Sigmoid colon (tissue), 7 donors: ENCODE results near the gene SEC61G. TPM values are rescaled to one million over a fixed set of nuclear protein-coding genes. Genes with fewer than 3 reads are reported as not detected.
A peak's percentile ranks its signal among the peaks of the same experiment; 100 is the strongest.

ENCODE experiments used
- DNase-seq: peaks from one replicate; pipeline ENCODE4 v3.0.0-alpha.2; 2019
- H3K27ac ChIP-seq, 4 donors: fragments of 200-600 bp; sonication (generic); one replicate each; pipeline ENCODE4 v1.5.1; 2016 to 2019; ENCODE audit warnings: mild to moderate bottlenecking in 1 of 4
- H3K27me3 ChIP-seq, 3 donors: fragments of 200-600 bp; sonication (generic); one replicate each; pipeline ENCODE4 v1.5.1; 2019; ENCODE audit warnings: mild to moderate bottlenecking in 1 of 3
- H3K36me3 ChIP-seq, 4 donors: fragments of 200-600 bp; sonication (generic); one replicate each; pipeline ENCODE4 v1.5.1; 2016 to 2019
- H3K4me1 ChIP-seq, 4 donors: fragments of 200-600 bp; sonication (generic); one replicate each; pipeline ENCODE4 v1.5.1; 2017 to 2019
- H3K4me3 ChIP-seq, 4 donors: fragments of 200-600 bp; sonication (generic); one replicate each; pipeline ENCODE4 v1.5.1; 2017 to 2019; ENCODE audit warnings: mild to moderate bottlenecking in 2 of 4, moderate library complexity in 1 of 4
- H3K9me3 ChIP-seq, 4 donors: fragments of 200-600 bp in 3 of 4; sonication (generic) in 3 of 4; one replicate each; pipeline versions ENCODE4 v1.5.1 to v1.6.1; 2013 to 2019
- EP300 ChIP-seq, 4 donors: sonication (generic); formaldehyde crosslinking; IDR thresholded peaks; one replicate each; pipeline ENCODE4 v1.6.1; 2017; ENCODE audit warnings: antibody characterized with exemption in 4 of 4
- POLR2A ChIP-seq, 2 donors: fragments of 450-650 bp; IDR thresholded peaks; one replicate each; pipeline ENCODE4 v1.6.1; 2016; ENCODE audit warnings: antibody characterized with exemption in 2 of 2, mild to moderate bottlenecking in 2 of 2, moderate library complexity in 2 of 2
- POLR2AphosphoS5 ChIP-seq, 4 donors: sonication (generic); formaldehyde crosslinking; IDR thresholded peaks; one replicate each; pipeline ENCODE4 v1.6.1; 2017; ENCODE audit warnings: antibody characterized with exemption in 4 of 4
- WGBS, 2 donors: extraction: QIAGEN DNeasy Blood & Tissue Kit; methylation state at CpG; one replicate each; pipeline ENCODE4 v1.1.7; 2013; 5-methylcytosine and 5-hydroxymethylcytosine counted together
- intact Hi-C: fragments of 100-400 bp; cut with DNase I; formaldehyde crosslinking; loops from one replicate; pipeline ENCODE4 v1.15.1; 2023
- polyA plus RNA-seq, 3 donors: library from polyadenylated mRNA; stranded (reverse); fragments of 200-250 nt; gene quantifications; one replicate each; pipeline ENCODE4 v1.2.3, GENCODE V29; 2013
- total RNA-seq, 4 donors: library from RNA; depleted of rRNA; stranded (reverse); fragments of >200 nt; gene quantifications; one replicate each; pipeline ENCODE4 v1.1.0, GENCODE V29; 2016
- TF ChIP-seq, protein P1 (sequence below), 4 experiments: fragments of 450-650 bp in 3 of 4; fragments of 200-600 bp in 1 of 4; IDR thresholded peaks; one replicate each; pipeline ENCODE4 v1.5.1; 2016 to 2019; ENCODE audit warnings: antibody characterized with exemption in 4 of 4, mild to moderate bottlenecking in 3 of 4, moderate library complexity in 2 of 4
- donor health status: healthy with polysubstance abuse.
- donor health status: Bipolar disorder and iron deficiency.
- donor health status: healthy.

Gene SEC61G
- total and polyA plus RNA-seq, 7 donors = 231 to 771 (median 451) TPM

DNA sequence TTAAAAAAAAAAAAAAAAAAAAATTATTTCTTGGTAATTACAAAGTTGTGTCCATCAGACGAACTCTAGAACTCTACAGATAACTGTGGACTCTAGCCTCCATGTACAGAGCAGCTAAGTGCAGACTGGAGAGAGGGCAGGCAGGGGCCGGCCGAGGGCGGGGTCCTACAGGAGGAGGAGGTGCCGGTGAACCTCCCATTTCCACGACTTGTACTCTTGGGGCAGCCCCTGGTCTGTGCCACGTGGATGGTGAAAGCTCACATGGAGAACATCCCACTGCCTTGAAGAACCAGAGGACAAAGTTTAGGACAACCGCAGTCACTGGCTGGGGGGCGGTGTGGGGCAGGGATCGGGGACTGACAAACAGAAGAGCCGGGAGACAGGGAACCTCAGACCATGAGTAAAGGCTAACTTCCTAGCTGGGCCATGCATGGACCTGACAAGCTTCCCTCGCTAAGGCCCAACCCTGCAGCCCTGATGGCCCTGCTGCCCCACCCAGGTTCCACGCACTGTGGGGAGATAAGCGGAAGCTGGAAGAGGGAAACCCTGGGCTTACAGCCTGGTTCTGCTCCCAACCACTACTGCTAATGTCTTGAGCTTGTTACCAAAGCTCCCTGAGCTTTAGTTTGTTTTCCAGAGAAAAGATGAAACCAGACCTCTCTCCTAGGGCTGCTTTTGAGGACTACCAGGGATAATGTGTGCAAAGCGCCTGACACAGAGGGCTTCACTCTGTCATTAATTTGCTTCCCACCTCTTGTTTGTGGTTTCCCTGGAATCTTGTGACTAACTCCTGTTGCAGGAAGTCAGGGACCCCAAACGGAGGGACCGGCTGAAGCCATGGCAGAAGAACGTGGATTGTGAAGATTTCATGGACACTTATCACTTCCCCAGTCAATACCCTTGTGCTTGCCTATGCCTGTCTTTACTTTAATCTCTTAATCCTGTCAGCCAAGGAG, 16.1 kb upstream of the SEC61G start:
- Histone ChIP-seq H3K9me3 (no peaks in the 10 kb centered on the region), H3K27ac (no peak overlapping the region), H3K27me3 (no peaks in the 10 kb centered on the region), H3K4me1 (peaks cover 0 to 8% (median 3%) of the 10 kb centered on the region in 4 donors), H3K36me3 (no peaks in the 10 kb centered on the region), H3K4me3 (no peak overlapping the region)
- no peak for DNase-seq
- intact Hi-C loops = loop anchor here (1.0 to 10.0 kb wide), 3 partner anchors 240 to 640 kb away; partner anchors contain the start of gene EGFR
- TF ChIP-seq POLR2AphosphoS5 (IDR thresholded peaks at IDR 0.05) = no peak
- TF ChIP-seq, protein P1, sequence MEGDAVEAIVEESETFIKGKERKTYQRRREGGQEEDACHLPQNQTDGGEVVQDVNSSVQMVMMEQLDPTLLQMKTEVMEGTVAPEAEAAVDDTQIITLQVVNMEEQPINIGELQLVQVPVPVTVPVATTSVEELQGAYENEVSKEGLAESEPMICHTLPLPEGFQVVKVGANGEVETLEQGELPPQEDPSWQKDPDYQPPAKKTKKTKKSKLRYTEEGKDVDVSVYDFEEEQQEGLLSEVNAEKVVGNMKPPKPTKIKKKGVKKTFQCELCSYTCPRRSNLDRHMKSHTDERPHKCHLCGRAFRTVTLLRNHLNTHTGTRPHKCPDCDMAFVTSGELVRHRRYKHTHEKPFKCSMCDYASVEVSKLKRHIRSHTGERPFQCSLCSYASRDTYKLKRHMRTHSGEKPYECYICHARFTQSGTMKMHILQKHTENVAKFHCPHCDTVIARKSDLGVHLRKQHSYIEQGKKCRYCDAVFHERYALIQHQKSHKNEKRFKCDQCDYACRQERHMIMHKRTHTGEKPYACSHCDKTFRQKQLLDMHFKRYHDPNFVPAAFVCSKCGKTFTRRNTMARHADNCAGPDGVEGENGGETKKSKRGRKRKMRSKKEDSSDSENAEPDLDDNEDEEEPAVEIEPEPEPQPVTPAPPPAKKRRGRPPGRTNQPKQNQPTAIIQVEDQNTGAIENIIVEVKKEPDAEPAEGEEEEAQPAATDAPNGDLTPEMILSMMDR (IDR thresholded peaks at IDR 0.05) = no peak
- TF ChIP-seq EP300 (IDR thresholded peaks at IDR 0.05) = no peak
- no peak for TF ChIP-seq POLR2A (IDR thresholded peaks at IDR 0.05)
- 92 to 95% methylated on average over 18 of the region's 18 CpGs for whole genome bisulfite sequencing, 2 donors

DNA sequence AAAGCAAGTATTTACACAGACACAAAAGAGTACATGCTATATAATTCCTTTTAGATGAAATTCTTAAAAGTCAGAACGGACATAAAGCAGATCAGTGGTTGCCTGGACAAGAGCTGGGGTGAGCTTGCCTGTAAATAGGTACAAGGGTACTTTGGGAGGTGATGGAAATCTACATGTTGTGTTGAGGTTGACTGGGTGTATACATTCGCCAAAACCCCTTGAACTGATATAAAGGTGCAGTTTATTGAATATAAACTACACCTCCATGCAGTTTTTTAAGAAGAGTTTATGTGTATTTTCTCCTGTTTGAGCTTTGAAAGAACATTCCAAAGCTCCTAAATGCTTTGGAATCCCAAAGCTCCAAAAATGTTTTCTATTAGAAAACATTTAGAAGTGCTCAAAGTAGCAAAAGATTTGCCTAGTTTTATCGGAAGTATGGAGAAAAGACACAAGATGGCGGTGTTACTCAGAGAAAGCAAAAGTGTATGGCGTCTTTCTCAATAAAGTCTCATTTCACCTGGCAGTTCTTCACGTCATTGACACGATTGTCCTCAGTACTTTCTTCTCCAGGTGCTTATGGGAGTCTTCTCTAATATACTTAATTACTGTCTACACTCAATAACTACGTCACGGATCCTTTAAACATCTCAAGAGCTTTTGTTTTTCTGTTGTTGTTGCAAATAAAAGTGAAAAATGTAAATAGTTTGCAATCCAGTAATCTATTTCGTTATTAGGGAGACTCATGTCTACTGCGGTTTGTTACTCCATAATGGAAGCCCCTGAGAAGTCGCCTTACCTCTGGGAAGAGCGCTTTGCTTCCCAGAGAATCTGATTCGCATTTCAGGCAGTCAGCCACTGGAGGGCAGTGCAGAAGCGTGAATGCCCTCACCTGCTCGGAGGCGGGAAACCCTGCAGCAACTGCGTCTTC, 14.7 kb upstream of the SEC61G start:
- TF ChIP-seq EP300 (IDR thresholded peaks at IDR 0.05) (no peak), POLR2A (IDR thresholded peaks at IDR 0.05) (no peak), POLR2AphosphoS5 (IDR thresholded peaks at IDR 0.05) (peak in 1 of 4 donors; percentile 9)
- TF ChIP-seq, protein P1 (IDR thresholded peaks at IDR 0.05) = peak; percentile 63 to 81 (median 73)
- Histone ChIP-seq H3K27me3 (peaks cover 0 to 8% (median 0%) of the 10 kb centered on the region in 3 donors), H3K27ac (peak overlapping the region in 1 of 4 donors; percentile 28), H3K36me3 (no peaks in the 10 kb centered on the region), H3K4me3 (peak overlapping the region; percentile 7 to 42 (median 32)), H3K9me3 (no peaks in the 10 kb centered on the region), H3K4me1 (peaks cover 0 to 8% (median 3%) of the 10 kb centered on the region in 4 donors)
- WGBS, 2 donors = 14 to 23% methylated on average over 18 of the region's 18 CpGs
- intact Hi-C loops = loop anchor here (1.0 to 10.0 kb wide), 3 partner anchors 241 to 641 kb away; partner anchors contain the start of gene EGFR
- DNase-seq = peak; percentile 89

DNA sequence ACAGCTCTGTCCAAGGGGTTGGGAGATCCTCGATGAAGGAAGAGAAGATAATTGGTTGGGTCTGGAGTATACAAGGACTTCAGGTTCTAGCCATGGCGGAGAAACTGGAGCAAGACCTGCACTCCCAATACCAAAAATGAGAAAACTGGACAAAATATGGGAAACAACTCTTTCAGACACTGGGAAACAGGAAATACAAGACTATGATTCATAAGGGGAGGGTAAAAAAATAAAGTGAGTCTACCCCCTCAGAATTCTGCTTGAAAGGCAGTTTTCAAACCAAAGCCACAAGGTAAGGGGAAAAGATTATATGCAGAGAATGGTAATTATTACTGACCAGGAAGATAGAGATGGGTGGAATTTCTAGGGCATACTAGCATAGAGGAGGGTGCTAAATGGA, 10.2 kb upstream of the SEC61G start:
- H3K27me3 ChIP-seq = peaks cover 0 to 8% (median 0%) of the 10 kb centered on the region in 3 donors
- 88% methylated on average over 2 of the region's 2 CpGs for WGBS, 2 donors

GRCh38 chr7:54764861-54765260, 5.8 kb upstream of the SEC61G start:
- H3K9me3 ChIP-seq = no peaks in the 10 kb centered on the region
- intact Hi-C loops = no loop called here
- no peak for TF ChIP-seq EP300 (IDR thresholded peaks at IDR 0.05)
- TF ChIP-seq POLR2AphosphoS5 (IDR thresholded peaks at IDR 0.05) = no peak
- no peak for TF ChIP-seq POLR2A (IDR thresholded peaks at IDR 0.05)
- TF ChIP-seq, protein P1 (IDR thresholded peaks at IDR 0.05) = no peak
- peaks cover 0 to 3% (median under 1%) of the 10 kb centered on the region in 4 donors for H3K4me1 ChIP-seq
- WGBS, 2 donors = 89 to 92% methylated on average over 9 of the region's 9 CpGs
- DNase-seq = no peak
- H3K27me3 ChIP-seq = peaks cover 0 to 8% (median 0%) of the 10 kb centered on the region in 3 donors
- no peaks in the 10 kb centered on the region for H3K36me3 ChIP-seq
- H3K4me3 ChIP-seq = no peak overlapping the region
- no peak overlapping the region for H3K27ac ChIP-seq

More for the DNA sequence above, 10.2 kb upstream of the SEC61G start:
- intact Hi-C loops = no loop called here
- H3K9me3 ChIP-seq = no peaks in the 10 kb centered on the region
- no peak overlapping the region for H3K27ac ChIP-seq
- no peaks in the 10 kb centered on the region for H3K36me3 ChIP-seq
- no peak for DNase-seq
- TF ChIP-seq EP300 (IDR thresholded peaks at IDR 0.05) (no peak), POLR2A (IDR thresholded peaks at IDR 0.05) (no peak), POLR2AphosphoS5 (IDR thresholded peaks at IDR 0.05) (no peak)
- TF ChIP-seq, protein P1 (IDR thresholded peaks at IDR 0.05) = no peak
- no peak overlapping the region for H3K4me3 ChIP-seq
- H3K4me1 ChIP-seq = peaks cover 0 to 8% (median 2%) of the 10 kb centered on the region in 4 donors
